HG03521 (cell line): ENCODE measurements around the gene TOP2A.

Experiments
- ATAC-seq: cut with Tn5 transposase; IDR thresholded peaks from one replicate; pipeline ENCODE4 v1.9.1; 2021; ENCODE audit warnings: mild to moderate bottlenecking, moderate library complexity; ENCODE audit not compliant: unreplicated experiment

TOP2A gene

DNA sequence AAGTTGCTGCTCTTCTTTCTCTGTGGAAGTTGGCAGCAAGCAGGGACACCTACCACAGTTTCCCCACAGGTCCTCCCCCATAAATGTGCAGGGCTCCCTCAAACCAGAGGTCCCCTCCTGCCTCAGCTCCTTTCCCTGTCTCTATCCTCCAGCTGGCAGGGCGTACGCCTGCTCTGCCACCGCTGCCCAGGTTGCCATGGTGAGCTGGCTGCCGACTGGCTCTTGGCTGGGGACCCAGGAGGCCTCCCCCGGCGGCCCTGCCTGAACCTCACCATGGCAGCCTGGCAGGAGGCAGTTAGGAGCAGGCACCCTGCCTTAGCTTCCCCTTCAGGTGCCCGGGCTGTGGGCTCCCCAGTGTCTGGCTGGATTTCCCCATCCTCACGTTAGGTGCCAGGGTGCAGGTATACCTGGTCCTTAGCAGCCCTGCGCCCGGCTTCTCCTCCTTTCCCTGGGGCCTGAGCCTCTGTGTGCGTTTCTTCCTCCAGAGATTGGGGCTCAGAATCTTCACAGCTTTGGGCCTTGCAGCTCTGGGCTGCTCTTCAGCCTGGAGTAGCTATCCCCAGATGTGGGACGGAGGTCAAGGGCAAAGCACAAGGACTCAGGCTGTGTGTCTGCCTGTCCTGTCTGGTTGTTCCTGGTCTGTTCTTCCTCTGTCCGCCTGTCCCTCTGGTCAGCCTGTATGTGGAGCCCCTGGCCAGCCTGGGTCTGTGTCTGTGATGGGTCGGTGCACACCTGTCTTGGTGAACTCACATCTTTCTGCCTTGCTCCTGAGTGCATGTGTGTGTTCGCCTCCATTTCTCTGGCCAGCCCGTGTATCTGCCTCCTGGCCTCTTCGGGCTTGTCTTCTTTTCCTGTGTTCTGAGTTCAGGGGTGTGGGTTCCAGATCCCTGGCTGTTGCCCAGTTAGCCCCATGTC lies 68.9 kb downstream of the TOP2A start:
- ATAC-seq = no peak

DNA sequence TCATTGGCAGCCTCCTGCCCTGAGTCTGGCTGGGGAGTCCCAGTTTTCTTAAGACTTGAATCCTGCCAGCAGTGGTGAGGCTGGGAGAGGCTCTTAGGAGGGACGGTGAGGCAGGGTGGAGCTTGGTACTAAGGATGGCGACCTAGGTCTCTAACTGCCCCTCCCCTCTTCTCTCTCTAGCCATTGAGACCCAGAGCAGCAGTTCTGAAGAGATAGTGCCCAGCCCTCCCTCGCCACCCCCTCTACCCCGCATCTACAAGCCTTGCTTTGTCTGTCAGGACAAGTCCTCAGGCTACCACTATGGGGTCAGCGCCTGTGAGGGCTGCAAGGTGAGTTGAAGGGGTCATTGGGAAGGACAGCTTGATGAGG lies 69.6 kb downstream of the TOP2A start:
- no peak for ATAC-seq

DNA sequence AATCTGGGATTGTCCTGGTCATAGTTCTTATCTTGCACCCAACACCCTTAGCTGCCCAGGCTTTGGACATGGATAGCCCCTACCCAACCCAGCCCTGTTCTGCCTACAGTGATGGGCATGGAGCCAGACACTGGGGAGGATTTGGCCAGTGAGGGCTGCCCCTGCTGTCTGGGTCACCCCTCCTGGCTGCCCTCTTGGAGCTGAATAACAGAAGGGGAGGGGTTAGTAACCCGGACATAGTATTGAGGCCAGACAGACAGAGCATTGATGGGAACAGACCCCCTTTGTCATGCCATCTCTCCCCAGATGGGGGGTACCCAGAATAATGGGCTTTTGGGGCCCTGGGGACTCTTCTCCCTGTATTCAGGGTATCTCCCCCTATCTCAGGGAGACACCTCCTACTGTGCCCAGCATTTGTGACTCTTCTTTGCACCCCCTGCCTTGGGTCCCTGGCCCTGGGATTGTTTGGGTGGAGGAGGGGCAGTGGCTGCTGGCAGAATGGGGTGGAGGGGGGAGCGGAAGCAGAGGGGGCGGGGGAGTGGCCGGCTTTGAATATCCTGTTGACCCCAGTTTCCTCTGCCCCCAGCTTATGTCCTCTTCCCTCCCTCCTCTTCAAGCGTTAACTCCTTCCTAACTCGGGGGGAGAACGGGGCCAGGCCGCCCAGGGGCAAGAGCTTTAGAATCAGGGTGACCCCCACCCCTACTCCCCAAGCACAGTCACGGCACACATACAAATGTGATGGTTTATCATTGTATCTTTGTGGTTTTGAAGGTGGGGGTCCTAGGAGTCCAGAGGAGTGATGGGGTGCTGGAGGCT lies 70.2 kb downstream of the TOP2A start:
- ATAC-seq = no peak

DNA sequence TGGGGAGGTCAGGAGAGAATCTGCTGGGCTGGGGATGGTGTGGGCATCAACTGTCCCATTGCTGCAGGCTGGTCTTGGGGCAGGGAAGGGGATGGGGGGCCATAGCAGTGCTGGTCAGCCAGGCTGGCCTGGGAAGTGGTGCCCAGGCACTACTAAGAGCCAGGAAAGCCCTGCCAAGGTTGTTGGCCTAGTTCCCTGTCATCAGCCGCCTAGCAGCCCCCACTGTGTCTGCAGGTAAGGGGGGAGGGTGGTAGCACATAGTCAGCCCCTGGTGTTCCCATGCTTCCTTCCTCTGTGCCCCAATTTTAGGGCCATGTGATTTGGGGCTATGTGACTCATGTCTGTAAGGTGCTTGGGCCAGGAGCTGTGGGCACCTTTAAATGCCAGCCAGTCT lies 70.9 kb downstream of the TOP2A start:
- no peak for ATAC-seq

DNA sequence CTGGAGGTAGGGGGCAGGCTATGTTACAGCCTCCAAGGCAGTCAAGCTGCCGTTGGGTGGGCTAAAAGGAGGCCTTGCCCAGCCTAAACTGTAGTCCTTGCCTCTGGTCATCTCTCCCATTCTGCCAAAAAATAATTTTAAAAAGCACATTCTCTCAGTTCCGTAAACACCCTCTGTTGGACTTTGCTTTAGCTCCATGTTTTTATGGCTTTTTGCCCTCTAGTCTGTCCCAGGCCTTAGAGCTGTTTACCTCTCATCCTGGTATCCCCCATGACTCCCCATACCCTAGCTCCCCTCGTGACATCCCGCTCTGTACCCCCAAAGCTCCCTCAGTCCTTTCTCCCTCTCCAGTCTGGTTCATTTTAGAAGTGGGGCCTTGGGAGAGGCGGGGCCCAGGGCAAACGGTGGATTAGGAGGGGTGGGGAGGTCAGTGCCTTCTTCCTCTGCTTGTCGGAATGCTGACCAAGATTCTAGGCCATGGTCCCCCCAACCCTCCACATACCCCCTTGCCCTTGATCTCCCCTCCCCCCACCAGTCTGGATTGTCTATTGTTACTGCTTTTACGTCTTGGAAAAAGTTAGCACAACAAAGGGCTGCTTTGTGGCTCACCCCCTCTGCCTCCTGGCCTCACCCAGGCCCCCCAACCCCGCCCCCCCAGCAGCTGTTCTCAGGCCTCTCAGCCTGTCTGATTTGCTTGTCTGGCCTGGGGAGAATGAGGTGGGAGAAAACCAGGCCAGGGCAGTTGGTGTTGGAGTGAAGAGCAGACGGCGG lies 71.5 kb downstream of the TOP2A start:
- ATAC-seq = no peak

DNA sequence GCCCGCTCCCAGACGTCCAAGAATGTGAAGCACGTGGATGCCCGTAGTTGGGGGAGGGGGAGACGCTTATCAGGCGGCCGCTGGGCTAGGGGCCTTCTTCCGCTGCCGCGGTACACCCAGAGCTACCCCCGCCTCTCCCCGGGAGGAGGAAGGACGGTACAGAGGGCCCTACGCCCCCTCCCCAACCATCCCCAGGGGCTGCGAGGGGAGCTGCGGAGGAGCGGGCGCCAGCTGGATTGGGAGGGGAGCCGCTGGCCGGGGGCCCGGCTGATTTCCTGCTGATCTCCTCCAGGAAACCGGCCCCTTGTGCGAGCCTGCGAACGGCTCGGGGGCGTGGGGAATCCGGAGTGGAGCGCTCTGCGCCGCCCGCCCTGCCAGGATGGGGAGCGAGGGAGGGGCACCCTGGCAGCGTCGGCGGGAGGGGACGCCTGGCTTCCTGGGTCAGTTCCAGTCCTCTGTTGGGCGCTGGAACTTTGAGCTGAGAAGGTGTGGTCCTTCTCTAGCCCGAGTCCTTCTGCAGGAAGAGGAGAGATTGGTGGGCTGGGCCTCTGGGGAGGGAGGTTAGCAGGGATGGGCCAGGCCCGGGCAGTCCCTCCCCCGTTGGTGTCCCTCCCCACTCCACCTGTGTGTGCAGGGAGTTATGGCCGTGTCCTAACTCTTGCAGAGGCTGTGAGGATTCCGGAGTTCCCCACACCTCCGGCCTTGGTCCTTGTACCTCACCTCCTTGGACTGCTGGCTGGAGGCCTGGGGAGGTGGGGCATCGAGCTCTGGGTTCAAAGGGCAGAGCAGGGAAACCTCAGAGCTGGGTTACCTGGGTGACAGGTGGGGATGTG lies 72.3 kb downstream of the TOP2A start:
- ATAC-seq = no peak

DNA sequence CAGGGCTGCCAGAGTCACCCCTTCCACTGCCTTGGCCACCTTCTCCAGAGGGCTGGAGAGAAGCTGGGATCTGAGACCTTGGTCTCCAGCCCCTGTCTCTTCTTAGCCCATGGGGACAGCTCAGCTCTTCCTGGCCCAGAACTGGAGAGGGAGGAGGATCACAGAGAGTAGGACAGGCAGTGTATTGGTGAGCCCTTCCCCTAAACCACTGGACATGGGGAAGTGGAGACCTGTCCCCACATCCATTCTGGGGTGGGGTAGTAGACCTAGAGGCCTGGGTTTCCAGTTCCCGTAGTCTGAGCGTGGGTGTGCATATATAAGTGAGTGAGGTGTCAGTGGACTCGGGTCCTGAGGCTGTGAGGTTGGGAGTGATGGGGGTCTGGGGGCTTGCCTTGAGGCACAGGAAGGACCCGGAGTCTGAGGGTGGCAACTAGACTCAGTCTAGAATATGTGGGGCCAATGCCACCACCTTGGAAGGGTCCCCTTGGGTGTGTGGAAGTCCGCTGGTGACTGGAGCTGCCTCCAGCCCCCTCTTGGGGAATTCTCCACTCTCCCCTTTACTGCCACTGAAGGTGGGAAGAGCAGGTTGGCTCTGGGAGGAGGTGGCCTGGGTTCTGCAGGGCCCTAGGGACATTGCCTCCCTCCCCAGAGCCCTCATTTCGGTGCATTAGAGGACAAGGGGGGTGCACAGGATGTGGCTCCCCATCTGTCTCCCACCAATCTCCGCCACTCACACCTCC lies 73.1 kb downstream of the TOP2A start:
- ATAC-seq = no peak

DNA sequence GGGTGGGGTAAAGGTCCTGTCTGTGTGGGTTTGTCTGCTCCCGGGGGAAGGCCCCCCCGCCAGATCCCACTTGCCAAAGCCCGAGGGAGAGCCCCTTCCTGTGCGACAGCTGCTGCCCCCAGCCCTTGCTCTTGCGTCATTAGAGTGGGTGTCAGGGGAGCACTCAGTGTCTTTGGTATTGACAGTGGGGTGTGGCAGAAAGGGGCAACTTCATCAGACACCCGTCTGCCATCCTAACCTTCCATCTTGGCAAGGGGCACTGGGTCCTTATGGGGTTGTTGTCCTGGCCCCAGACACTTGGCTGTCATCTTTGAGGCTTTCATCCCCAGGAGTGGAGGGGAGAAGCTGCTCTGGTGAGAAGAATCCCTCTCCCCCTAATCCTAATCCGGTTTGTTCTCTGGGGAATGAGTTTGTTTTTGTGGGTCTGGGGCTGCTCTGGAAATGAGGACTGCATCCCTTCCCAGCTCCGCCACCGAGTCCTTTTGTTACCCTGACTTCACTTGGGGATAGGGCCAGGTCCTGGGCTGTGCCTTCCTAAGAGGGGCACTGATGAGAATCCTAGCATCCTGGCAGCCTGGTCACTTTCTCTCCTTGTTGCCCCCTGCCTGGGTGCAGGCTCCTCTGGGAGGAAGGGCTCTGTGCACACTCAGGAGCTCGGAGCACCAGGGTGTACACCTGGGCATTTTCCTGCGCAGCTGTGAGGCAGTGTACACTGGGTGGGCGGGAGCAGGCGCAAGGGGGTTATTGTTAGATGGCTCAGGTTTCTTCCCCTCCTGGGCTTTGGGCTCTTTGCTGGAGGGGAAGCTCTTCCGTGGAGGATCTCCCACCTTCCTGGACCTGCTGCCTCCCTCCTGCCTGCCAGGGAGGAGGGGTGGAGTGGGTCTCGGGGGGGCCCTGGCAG lies 74.2 kb downstream of the TOP2A start:
- no peak for ATAC-seq

DNA sequence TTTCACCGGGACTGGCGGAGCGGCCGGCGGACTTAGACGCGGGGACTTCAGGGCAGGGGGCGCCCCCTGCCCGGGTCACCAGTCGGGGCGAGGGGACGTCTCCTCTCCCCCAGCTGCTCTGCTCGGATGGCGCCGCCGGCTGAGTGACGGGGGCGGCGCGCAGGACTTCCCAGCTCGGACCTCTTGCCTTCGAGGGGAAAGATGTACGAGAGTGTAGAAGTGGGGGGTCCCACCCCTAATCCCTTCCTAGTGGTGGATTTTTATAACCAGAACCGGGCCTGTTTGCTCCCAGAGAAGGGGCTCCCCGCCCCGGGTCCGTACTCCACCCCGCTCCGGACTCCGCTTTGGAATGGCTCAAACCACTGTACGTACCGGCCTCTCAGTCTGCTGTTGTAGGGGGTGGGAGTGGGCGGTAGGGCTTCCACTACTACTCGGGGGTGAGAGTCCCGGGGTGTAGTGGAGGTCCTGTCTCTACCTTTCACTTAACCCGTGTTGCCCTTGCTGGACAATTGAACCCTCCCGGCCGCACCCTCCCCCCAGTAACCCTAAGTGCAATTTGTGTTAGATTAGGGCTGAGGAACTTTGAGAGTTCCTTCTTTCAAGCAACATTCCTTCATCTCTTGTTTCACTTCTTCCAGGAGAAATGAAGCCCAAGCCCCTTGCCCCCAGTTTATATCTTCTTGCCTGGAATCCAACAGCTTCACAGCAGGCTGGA lies 75.0 kb downstream of the TOP2A start:
- no peak for ATAC-seq

DNA sequence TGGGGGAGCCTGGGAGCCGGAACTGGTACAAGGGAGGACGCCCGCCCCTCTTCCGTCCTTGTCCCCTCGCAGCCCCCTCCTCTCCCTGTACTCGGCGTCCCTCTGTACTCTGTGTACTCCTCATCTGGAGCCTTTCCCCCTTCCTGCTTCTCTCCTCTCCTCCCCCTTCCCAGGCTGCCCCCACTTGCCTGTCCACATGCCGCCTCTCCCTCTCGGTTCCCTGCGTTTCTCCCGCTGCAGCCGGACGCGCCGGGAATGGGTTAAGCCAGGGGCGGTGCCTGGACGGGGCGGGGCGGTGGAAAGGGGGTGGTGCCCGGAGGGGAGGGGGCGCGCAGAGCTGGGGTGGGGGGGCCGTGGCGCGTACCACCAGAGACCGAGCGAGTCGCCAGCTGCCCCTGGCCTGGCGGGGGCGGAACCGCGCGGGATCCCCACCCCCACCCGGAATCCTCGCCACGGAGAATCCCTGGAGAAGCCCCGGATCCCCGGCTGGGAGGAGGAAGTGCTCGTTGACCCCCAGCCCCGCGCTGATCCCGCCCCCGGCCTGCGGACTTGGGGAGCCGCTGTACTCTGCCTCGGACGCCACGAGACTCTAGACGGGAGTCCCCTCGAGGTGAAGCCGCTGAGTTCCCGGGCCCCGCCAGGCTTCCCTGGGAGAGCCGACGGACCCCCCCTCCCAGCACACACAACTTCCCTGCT lies 75.7 kb downstream of the TOP2A start:
- ATAC-seq = no peak

DNA sequence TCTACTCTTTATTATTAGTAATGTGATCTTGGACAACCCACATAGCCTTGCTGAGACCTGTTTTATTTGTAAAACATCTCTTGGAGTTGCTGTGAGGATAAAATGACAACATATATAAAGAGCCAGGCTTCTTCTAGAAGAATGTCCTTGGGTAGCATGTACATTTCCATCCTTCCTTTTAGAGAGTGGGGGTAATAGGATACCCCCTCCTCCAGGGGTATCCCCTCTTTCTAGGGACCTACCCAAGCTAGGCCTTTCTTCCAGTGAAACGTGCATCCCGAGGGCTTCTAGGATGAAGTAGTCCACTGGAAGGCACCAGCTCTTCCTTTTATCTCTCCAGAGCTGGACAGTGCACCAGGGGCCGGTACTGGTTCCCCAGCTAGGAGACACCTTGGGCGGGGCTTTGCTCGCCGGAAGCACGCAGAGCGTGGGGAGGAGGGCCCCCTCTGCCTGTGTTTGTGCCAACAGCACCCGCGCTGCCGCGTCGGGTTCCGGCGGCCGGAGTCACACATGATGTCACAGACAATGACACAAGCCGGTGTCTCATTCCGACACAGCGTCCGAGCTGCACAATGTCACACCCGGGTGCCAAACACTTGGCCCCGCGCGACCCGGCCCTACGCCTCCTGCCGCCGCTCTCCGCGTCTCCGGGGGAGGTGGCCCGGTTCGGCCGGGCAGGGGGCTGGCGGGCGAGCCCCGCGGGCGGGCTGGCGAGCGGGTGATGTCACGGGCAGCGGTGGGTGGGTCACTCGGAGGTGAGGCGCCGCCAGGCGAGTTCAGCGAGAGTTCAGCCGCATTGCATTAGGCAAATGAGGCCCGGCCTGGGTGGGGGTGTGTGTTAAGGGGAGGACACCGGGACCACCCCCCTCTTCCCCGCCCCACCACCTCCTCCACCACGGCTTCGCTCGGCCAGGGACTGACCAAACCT lies 76.6 kb downstream of the TOP2A start:
- ATAC-seq = peak; percentile 61

DNA sequence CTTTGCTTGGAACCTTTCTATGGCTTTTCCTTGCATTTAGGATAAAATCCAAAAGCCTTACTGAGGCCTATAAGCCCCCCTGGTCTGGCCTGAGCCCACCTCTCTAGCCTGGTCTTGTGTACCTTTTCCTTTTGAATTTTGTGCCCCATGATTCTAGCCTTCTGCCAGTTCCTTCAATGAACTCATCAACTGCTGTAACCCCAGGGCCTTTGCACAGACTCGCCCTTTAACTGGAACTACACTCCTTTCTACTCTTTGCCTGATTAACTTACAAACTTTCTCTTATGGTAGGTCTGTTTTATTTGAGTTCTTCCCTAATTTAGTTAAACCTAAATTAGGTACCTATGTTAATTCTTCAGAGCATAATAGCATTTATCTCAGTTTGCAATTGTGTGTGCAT lies 77.4 kb downstream of the TOP2A start:
- ATAC-seq = no peak

DNA sequence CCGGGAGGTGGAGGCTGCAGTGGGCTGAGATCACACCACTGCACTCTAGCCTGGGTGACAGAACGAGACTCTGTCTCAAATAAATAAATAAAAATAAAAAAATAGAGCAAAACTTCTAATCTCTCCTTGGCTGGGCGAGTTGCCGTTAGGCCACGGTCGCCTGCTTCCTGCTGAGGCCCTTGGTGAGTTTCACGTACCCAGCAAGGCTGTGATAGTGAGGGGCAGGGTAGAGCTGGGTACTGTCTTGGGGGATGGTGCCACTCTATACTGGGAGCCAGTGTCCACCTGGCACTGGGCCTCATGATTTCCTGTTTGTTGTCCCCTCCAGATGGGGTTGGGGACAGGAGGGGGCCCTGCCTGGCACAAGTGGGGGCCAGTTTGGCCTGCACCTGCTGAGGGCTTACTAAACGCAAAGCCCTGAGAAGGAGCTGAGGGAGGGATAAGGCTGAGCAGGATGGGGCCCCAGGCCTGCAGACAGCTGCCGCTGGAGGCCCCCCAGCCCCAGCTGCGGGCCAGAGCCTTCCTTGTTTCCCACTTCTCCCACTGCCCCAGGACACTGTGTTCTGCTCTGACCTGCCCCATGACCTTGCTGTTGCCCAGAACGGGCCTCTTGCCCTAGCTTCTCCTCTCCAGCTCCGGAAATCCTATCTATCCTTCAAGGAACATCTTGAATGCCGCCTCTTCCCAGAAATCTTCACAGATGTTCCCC lies 78.6 kb downstream of the TOP2A start:
- ATAC-seq = no peak
